Ascending aorta (tissue), 2 donors: ENCODE results near the gene NUP50. TPM values are rescaled to one million over a fixed set of nuclear protein-coding genes. Genes with fewer than 3 reads are reported as not detected.
A peak's percentile ranks its signal among the peaks of the same experiment; 100 is the strongest.

Experiments
- DNase-seq, 2 donors: peaks; one replicate each; pipeline ENCODE4 v3.0.0-alpha.2; 2019; ENCODE audit warnings: low spot score in 2 of 2
- H3K27ac ChIP-seq, 2 donors: fragments of 200-600 bp; sonication (generic); one replicate each; pipeline ENCODE4 v1.5.1; 2016 to 2017; ENCODE audit warnings: mild to moderate bottlenecking in 1 of 2
- H3K27me3 ChIP-seq: fragments of 200-600 bp; sonication (generic); one replicate; pipeline ENCODE4 v1.5.1; 2017
- H3K36me3 ChIP-seq, 2 donors: fragments of 200-600 bp; sonication (generic); one replicate each; pipeline ENCODE4 v1.5.1; 2016
- H3K4me1 ChIP-seq, 2 donors: fragments of 200-600 bp; sonication (generic); one replicate each; pipeline ENCODE4 v1.5.1; 2016 to 2017; ENCODE audit warnings: mild to moderate bottlenecking in 1 of 2
- H3K4me3 ChIP-seq, 2 donors: fragments of 200-600 bp; sonication (generic); one replicate each; pipeline ENCODE4 v1.5.1; 2016 to 2017; ENCODE audit warnings: mild to moderate bottlenecking in 1 of 2
- H3K9me3 ChIP-seq, 2 donors: fragments of 200-600 bp; sonication (generic); one replicate each; pipeline ENCODE4 v1.5.1; 2016
- intact Hi-C: fragments of 100-400 bp; cut with DNase I; formaldehyde crosslinking; loops from one replicate; pipeline ENCODE4 v1.15.1; 2023
- total RNA-seq: library from RNA; depleted of rRNA; stranded (reverse); fragments of >200 nt; gene quantifications from one replicate; pipeline ENCODE4 v1.1.0, GENCODE V29; 2016
- TF ChIP-seq, protein P1 (sequence below), 3 experiments: fragments of 200-600 bp in 2 of 3; fragments of 450-650 bp in 1 of 3; sonication (generic) in 2 of 3; IDR thresholded peaks; one replicate each; pipeline ENCODE4 v1.5.1; 2016 to 2019; ENCODE audit warnings: antibody characterized with exemption in 3 of 3, mild to moderate bottlenecking in 1 of 3, moderate library complexity in 1 of 3

The NUP50 gene
- total RNA-seq, 1 donor from 2014 or later, result 75.8 TPM

DNA sequence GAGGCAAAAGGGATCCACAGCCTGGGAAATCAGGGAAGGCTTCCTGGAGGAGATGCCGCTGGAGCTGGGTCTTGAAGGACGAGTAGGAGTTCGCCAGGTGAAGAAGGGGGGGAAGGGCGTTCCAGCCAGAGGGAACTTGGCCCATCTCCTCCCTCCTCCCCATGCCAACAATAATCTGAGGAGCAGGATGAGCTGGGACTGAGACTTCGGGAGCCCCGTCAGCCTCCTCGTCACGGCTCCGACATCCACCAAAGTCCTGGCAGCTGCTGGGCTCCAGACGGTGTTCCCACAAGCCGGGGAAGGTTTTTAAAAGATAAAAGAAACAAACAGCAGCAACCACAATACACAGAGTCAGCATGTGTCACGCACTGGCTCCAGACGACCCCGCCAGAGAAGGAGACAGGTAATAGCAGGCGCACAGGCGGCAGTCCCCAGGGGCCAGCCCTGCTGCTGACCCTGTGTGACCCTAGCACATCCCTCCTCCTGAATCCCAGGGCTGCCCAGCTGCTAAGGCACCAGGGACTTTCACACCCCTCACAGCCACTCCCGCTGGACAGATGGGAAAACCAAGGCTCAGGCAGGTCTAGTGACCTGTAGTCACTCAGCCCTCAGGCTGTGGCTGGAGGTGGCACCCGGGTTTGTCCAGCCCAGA is 37.3 kb downstream of the NUP50 start:
- no peaks in the 10 kb centered on the region for H3K27me3 ChIP-seq
- intact Hi-C loops, result no loop called here
- no peak overlapping the region for H3K27ac ChIP-seq
- DNase-seq, result no peak
- TF ChIP-seq, protein P1, sequence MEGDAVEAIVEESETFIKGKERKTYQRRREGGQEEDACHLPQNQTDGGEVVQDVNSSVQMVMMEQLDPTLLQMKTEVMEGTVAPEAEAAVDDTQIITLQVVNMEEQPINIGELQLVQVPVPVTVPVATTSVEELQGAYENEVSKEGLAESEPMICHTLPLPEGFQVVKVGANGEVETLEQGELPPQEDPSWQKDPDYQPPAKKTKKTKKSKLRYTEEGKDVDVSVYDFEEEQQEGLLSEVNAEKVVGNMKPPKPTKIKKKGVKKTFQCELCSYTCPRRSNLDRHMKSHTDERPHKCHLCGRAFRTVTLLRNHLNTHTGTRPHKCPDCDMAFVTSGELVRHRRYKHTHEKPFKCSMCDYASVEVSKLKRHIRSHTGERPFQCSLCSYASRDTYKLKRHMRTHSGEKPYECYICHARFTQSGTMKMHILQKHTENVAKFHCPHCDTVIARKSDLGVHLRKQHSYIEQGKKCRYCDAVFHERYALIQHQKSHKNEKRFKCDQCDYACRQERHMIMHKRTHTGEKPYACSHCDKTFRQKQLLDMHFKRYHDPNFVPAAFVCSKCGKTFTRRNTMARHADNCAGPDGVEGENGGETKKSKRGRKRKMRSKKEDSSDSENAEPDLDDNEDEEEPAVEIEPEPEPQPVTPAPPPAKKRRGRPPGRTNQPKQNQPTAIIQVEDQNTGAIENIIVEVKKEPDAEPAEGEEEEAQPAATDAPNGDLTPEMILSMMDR (IDR thresholded peaks at IDR 0.05), result no peak
- H3K9me3 ChIP-seq, result no peaks in the 10 kb centered on the region
- H3K4me3 ChIP-seq, result no peak overlapping the region
- H3K4me1 ChIP-seq, result no peaks in the 10 kb centered on the region
- H3K36me3 ChIP-seq, result peaks cover 59 to 91% of the 10 kb centered on the region in 2 donors

DNA sequence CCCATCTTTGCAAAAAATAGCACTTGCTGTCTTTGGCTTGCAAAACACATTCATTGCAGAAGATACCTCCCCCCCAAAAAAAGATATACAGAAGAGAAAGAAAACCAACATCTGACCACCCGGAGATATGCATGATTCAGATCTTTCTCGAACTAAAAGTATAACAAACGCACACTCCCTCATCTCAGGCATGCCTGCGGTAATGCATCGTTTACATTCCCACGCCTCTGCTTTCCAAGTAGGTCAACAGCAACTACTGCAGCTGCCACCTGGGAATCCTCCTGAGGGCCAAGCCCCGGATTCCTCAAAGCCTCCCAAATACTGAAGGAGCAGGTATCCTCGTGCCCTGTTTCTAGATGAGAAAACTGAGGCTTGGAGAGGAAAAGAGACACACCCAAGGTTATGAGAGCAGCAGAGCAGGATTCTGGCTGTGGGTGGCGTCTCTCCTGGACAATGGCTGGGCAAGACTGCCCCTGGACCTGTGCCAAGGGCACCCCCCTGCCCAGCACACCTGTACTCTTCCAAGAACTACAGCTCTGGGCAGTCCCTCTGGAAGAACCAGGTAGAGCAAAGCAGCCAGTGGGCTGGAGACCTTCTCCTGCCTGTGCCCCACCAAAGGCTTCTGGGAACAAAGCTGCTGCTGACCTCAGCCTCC is 38.1 kb downstream of the NUP50 start:
- Histone ChIP-seq H3K4me1 (no peaks in the 10 kb centered on the region), H3K4me3 (no peak overlapping the region), H3K9me3 (no peaks in the 10 kb centered on the region), H3K27ac (peak overlapping the region in 1 of 2 donors; percentile 56), H3K36me3 (peaks cover 50 to 83% of the 10 kb centered on the region in 2 donors), H3K27me3 (no peaks in the 10 kb centered on the region)
- DNase-seq, result no peak
- intact Hi-C loops, result no loop called here
- TF ChIP-seq, protein P1 (IDR thresholded peaks at IDR 0.05), result no peak

DNA sequence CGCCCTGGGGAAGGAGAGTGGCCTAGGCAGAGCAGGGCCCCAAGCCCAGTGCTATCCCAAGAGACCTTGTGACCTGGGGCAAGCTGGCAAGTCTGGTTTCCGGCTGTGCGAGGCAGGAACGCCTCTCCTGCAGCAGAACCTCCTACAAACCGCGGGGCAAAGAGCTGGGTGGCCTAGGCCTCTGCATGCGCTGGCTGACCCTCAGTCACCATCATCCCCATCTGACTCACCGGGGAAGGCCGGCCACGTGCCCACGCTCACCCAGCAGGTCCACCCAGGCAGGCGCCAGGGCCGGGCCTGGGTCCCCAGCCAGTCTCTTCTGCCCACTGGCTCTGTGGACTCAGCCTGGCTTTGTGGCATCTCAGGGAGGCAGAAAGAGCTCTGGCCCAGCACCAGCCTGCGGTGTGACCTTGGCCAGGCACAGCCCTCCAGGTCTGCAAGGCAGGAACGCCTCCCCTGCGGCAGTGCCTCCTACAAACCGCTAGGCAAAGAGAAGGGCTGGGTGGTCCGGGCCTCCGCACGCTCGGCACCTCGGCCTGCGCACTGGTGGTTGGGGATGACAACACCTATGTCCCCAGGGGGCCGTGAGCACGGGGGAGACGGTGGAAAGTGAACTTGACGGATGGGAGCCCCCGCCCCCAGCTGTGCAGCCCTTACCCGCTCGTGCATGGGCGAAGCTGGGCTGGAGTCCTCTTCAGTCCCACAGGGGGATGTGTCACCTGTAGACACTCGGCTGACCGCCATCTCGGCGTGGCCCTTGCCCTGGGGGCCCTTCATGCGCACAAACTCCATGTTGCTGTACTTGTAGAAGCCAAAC is 38.8 kb downstream of the NUP50 start:
- peak in 1 of 2 donors; percentile 60 for DNase-seq
- H3K36me3 ChIP-seq, result peaks cover 43 to 76% of the 10 kb centered on the region in 2 donors
- H3K27ac ChIP-seq, result peak overlapping the region in 1 of 2 donors; percentile 56
- no peak overlapping the region for H3K4me3 ChIP-seq
- TF ChIP-seq, protein P1 (IDR thresholded peaks at IDR 0.05), result no peak
- intact Hi-C loops, result no loop called here
- H3K9me3 ChIP-seq, result no peaks in the 10 kb centered on the region
- no peaks in the 10 kb centered on the region for H3K4me1 ChIP-seq
- no peaks in the 10 kb centered on the region for H3K27me3 ChIP-seq

GRCh38 chr22:45203150-45203951 is 39.6 kb downstream of the NUP50 start:
- intact Hi-C loops, result no loop called here
- DNase-seq, result peak in 1 of 2 donors; percentile 60
- Histone ChIP-seq H3K36me3 (peaks cover 35 to 68% of the 10 kb centered on the region in 2 donors), H3K9me3 (no peaks in the 10 kb centered on the region), H3K4me3 (no peak overlapping the region), H3K27me3 (no peaks in the 10 kb centered on the region), H3K4me1 (no peaks in the 10 kb centered on the region), H3K27ac (no peak overlapping the region)
- TF ChIP-seq, protein P1 (IDR thresholded peaks at IDR 0.05), result no peak

DNA sequence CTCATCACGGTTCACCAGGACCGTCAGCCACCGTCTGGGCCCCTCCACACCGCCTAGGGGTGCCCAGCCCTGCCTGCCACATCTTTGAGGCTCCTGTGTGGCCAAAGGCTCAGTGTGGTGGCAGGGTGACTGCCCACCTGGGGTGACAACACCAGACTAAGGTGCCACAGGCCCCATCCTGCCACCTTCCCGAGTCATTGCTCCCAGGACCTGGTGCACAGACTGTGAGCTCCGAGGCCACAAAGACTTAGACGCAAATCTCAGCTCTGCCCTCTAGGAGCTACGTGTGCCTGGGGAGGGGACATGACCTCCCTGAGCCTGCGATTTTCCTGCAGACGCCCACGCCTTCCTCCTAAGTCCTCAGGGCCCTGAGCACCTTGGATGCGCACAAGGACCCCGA is 40.5 kb downstream of the NUP50 start:
- H3K27ac ChIP-seq, result no peak overlapping the region
- intact Hi-C loops, result no loop called here
- H3K4me3 ChIP-seq, result no peak overlapping the region
- DNase-seq, result no peak
- no peaks in the 10 kb centered on the region for H3K27me3 ChIP-seq
- peaks cover 28 to 59% of the 10 kb centered on the region in 2 donors for H3K36me3 ChIP-seq
- peaks cover 0 to 3% of the 10 kb centered on the region in 2 donors for H3K4me1 ChIP-seq
- TF ChIP-seq, protein P1 (IDR thresholded peaks at IDR 0.05), result no peak
- H3K9me3 ChIP-seq, result no peaks in the 10 kb centered on the region
